Measurements from ENCODE around the gene TTC21B.

- TF ChIP-seq, protein P1, sequence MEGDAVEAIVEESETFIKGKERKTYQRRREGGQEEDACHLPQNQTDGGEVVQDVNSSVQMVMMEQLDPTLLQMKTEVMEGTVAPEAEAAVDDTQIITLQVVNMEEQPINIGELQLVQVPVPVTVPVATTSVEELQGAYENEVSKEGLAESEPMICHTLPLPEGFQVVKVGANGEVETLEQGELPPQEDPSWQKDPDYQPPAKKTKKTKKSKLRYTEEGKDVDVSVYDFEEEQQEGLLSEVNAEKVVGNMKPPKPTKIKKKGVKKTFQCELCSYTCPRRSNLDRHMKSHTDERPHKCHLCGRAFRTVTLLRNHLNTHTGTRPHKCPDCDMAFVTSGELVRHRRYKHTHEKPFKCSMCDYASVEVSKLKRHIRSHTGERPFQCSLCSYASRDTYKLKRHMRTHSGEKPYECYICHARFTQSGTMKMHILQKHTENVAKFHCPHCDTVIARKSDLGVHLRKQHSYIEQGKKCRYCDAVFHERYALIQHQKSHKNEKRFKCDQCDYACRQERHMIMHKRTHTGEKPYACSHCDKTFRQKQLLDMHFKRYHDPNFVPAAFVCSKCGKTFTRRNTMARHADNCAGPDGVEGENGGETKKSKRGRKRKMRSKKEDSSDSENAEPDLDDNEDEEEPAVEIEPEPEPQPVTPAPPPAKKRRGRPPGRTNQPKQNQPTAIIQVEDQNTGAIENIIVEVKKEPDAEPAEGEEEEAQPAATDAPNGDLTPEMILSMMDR (IDR thresholded peaks at IDR 0.05; ENCODE audit: poor library complexity) = no peak
- TF ChIP-seq EZH2 (IDR thresholded peaks at IDR 0.05; ENCODE audit: borderline replicate concordance) = no peak
- TF ChIP-seq EZH2phosphoT487 (IDR thresholded peaks at IDR 0.05; ENCODE audit: low read depth, severe bottlenecking, unreplicated experiment) = no peak
These were observed 95.7 kb downstream of the TTC21B start for GRCh38 chr2:165857876-165858275.
